ENCODE results near the gene KCNB1.

The KCNB1 gene

GRCh38 chr20:49485563-49485962 is 3.1 kb upstream of the KCNB1 start:
- H3K4me3 ChIP-seq (replicated peaks; ENCODE audit: insufficient read depth, low read length), result no peak overlapping the region
- no peak for DNase-seq (ENCODE audit: low read depth in 1 of 2, low spot score in 1 of 2)
- H3K27ac ChIP-seq (replicated peaks), result no peak overlapping the region
- TF ChIP-seq GABPA (IDR thresholded peaks at IDR 0.05; ENCODE audit: low read depth) (no peak), REST (IDR thresholded peaks at IDR 0.05; ENCODE audit: insufficient replicate concordance, low read depth) (no peak)
- peaks cover 27% of the 10 kb centered on the region for H3K27me3 ChIP-seq (ENCODE audit: insufficient read depth, poor library complexity, severe bottlenecking)

GRCh38 chr20:49484180-49485140 is 2.0 kb upstream of the KCNB1 start:
- H3K27ac ChIP-seq (replicated peaks), result no peak overlapping the region
- TF ChIP-seq REST (IDR thresholded peaks at IDR 0.05; ENCODE audit: insufficient replicate concordance, low read depth) (peak; percentile 73), POLR2AphosphoS5 (IDR thresholded peaks at IDR 0.05; ENCODE audit: low read depth) (no peak), SPI1 (IDR thresholded peaks at IDR 0.05; ENCODE audit: borderline replicate concordance, low read depth) (no peak), CTCF (IDR thresholded peaks at IDR 0.05; ENCODE audit: insufficient read depth, low read length) (peak; percentile 29), GABPA (IDR thresholded peaks at IDR 0.05; ENCODE audit: low read depth) (no peak)
- H3K27me3 ChIP-seq (ENCODE audit: insufficient read depth, poor library complexity, severe bottlenecking), result peaks cover 27% of the 10 kb centered on the region
- no peak overlapping the region for H3K4me3 ChIP-seq (replicated peaks; ENCODE audit: insufficient read depth, low read length)
- DNase-seq (ENCODE audit: low read depth in 1 of 2, low spot score in 1 of 2), result peak; percentile 28 to 65

GRCh38 chr20:49483696-49484123 is 1.2 kb upstream of the KCNB1 start:
- no peak overlapping the region for H3K27ac ChIP-seq (replicated peaks)
- peaks cover 27% of the 10 kb centered on the region for H3K27me3 ChIP-seq (ENCODE audit: insufficient read depth, poor library complexity, severe bottlenecking)
- DNase-seq (ENCODE audit: low read depth in 1 of 2, low spot score in 1 of 2), result no peak
- H3K4me3 ChIP-seq (replicated peaks; ENCODE audit: insufficient read depth, low read length), result no peak overlapping the region
- TF ChIP-seq SPI1 (IDR thresholded peaks at IDR 0.05; ENCODE audit: borderline replicate concordance, low read depth), result no peak
- no peak for TF ChIP-seq GABPA (IDR thresholded peaks at IDR 0.05; ENCODE audit: low read depth)
- TF ChIP-seq POLR2AphosphoS5 (IDR thresholded peaks at IDR 0.05; ENCODE audit: low read depth), result no peak
- TF ChIP-seq CTCF (IDR thresholded peaks at IDR 0.05; ENCODE audit: insufficient read depth, low read length), result no peak
- TF ChIP-seq REST (IDR thresholded peaks at IDR 0.05; ENCODE audit: insufficient replicate concordance, low read depth), result no peak

Measured in HL-60 (cell line).